Activated naive CD8-positive, alpha-beta T cell treated with anti-CD3 and anti-CD28 coated beads, Interleukin-2, amount 50 U/mL, for 16 hours (primary cell): ENCODE data around the gene FNTB.
"Not testable (repeated sequence)": the region's sequence is repeated elsewhere in the genome, so short reads cannot be mapped to it uniquely, and the experiment has no call there.

Experiments
- DNase-seq: peaks from one replicate; pipeline ENCODE4 v3.0.0-alpha.2; 2020; ENCODE audit warnings: low read depth, low spot score

The FNTB gene

GRCh38 chr14:65084554-65085505 is 98.1 kb downstream of the FNTB start:
- no peak for DNase-seq

GRCh38 chr14:65086686-65087085 is 100.0 kb downstream of the FNTB start:
- DNase-seq, result not testable (repeated sequence)

- DNase-seq, result not testable (repeated sequence)
These were observed 101.1 kb downstream of the FNTB start for GRCh38 chr14:65087835-65088234.

- DNase-seq, result no peak
These were observed 105.7 kb downstream of the FNTB start for GRCh38 chr14:65092349-65092748.

GRCh38 chr14:65095633-65096205 is 109.0 kb downstream of the FNTB start:
- no peak for DNase-seq

DNA sequence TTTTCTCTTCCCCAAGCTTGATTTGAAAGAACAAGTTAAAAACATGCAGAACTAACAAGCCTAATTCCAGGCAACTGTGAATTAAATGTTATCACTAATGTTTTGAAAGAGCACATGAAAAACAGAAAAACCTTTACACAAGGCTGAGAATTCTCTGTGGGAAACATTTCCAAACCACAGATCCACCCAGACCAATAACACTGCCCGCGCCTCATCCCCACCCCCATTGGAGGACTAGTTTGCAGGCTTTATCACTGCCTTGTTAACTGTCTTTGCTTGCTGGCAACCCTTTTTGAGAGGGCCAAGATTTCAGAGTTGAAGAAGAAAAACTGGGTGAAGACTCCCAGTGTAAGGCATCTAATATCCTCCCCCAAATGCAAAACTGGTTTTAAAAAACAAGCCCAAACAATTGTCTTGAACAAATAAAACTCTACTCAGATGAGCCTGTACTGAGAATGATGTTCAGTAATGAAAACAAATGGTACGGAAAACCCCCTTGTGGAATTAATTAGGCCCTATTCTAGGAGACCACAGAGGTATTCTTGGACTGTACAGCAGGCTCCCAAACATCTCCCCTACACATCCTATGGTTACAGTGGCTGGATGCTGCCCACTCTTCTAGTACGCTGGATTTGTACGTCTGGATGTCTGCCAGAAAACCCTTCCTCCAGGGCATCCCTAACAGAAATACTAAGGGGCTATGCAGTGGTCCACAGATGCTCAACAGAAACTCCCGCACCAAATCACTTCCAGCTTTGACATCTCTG is 109.8 kb downstream of the FNTB start:
- DNase-seq, result no peak

DNA sequence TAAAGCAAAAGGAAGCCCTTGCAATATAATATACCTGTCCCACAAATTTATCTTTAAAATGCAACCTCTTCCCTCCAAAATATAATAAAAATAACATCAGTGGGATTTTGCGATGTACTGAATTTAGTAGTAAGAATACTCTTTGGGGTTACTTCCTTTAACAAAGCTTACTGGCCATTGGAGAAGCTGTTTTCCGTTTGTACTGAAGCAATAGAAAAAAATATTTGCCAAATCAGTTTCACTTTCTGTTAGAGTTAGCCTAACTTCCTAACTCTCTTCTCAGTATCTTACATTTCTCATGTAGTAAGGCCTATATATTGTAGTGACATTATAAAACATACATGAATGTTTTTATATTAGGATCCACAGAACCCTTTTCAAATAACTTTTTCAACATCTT is 111.9 kb downstream of the FNTB start:
- DNase-seq, result no peak

GRCh38 chr14:65100922-65101541 is 114.3 kb downstream of the FNTB start:
- DNase-seq, result no peak

- peak; percentile 13 for DNase-seq
These were observed 115.1 kb downstream of the FNTB start for GRCh38 chr14:65101631-65102440.

GRCh38 chr14:65102441-65103149 is 115.9 kb downstream of the FNTB start, which contains the start of gene MAX:
TSS of gene MAX (minus strand) at chr14:65102517. CDS start at chr14:65102339, 178 bp downstream.
- peak; percentile 96 for DNase-seq

DNA sequence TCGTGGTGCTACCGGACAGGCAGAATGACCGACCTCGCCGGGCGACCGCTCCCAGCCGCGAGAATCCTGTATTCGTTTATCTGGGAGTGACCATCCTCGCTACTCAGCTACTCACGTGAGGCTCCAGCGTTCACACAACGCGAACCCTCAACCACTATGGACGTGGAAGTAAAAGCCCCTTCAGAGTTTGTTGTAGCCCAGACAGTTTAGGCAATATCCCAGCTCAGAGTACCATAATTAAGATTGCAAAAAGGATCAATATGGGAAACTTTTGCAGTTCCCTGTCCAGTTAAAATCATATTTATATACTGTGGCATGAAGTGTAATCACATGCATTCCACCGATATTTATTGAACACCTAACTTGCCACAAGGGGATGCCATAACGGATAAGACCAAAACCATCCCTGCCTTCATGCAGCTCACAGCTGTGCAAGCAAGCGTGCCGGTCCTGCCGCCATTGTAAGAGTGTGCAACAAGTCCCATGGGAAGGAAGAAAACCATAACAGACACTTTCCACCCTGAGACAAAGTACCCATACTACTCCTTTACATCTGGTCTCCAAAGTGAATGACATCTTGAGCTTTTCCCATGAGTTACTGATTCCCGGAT is 116.6 kb downstream of the FNTB start:
- DNase-seq, result no peak

- DNase-seq, result no peak
These were observed 118.1 kb downstream of the FNTB start for GRCh38 chr14:65104791-65105190.

DNA sequence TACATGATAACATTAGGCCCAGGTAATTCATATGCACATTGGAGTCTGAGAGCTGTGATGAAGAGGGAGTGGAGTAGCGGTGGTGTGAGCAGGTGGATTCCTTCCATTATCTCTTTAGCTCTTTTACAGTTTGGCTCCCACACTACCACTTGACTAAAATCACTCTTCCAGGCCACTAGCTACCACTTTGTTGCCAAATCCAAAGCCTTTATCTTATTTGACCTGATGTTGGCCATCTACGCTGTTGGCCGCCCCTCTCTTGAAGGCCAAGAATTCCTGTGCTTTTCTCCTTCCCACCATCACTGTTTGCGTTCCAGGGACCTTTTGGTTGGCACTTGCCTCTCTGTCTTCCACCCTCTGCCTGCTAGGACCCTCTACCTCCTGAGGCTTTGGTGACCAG is 119.6 kb downstream of the FNTB start:
- no peak for DNase-seq

- no peak for DNase-seq
These were observed 120.0 kb downstream of the FNTB start for GRCh38 chr14:65106736-65107135.

GRCh38 chr14:65107200-65107599 is 120.5 kb downstream of the FNTB start:
- DNase-seq, result no peak

DNA sequence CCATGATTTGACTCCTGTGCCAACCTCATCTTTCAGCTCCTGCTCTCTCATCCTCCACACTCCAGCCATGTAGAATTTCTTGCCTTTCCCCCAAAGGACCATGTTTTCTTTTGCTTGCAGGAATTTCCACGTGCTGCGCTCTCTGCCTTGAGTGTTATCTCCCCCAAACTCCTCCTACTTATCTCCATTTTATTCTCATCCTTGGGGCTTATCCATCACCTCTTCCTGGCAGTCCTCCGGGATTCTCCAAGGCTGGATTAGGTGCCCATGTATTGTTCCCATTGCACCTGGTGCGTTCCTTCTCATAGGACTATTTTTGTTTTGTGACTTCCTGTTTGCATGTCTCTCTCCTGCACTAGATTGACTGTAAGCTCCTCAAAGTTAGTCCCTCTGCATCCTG is 122.7 kb downstream of the FNTB start:
- DNase-seq, result no peak

DNA sequence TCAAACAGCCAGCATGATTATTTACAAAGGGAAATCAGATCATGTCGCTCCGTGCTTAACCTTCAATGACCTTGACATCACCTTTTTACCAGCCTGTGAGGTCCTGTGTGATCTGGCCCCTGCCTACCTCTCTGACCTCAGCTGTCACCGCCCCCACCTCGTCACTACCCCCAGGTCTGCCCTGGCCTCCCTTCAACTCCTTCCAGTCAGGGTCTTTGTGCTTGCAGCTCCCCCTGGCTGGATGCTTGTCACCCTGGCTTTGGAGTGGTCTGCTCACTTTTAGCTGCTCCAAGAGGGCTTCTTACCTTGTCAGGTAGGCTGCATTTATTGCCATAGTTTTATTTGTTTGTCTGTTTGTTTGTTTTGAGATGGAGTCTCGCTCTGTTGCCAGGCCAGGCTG is 123.8 kb downstream of the FNTB start:
- DNase-seq, result no peak
